SH-SY5Y (cell line): ENCODE data around the gene SH3GL2.

ENCODE experiments used
- GATA2 ChIP-seq: IDR thresholded peaks from 2 replicates; pipeline ENCODE4 v1.6.1; 2011; ENCODE audit warnings: mild to moderate bottlenecking, low read depth, low read length
- GATA3 ChIP-seq: IDR thresholded peaks from 2 replicates; pipeline ENCODE4 v1.6.1; 2011; ENCODE audit warnings: low read depth, mild to moderate bottlenecking, low read length, moderate library complexity

DNA sequence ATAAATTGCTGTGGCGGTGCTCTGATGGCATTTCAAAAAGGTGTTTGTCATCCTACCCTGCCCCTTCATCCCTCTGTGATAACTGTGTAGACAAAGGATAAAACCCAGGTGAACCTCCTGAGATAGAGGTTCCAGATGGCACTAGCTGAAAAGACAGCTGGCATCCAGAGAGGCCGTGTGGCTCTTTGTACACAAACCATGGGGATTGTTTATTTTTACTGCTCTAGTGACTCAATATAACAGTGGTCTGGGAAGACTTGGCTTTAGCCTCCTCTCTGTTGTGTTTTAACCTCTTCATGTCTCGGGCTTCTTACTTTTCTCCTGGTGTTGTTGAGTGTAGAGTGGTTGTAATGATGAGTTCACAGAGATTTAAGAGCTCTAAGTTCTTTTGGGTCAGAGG lies 48.8 kb downstream of the SH3GL2 start:
- TF ChIP-seq GATA2 (no peak), GATA3 (no peak)
